ENCODE measurements around the gene THSD7A.

The THSD7A gene

DNA sequence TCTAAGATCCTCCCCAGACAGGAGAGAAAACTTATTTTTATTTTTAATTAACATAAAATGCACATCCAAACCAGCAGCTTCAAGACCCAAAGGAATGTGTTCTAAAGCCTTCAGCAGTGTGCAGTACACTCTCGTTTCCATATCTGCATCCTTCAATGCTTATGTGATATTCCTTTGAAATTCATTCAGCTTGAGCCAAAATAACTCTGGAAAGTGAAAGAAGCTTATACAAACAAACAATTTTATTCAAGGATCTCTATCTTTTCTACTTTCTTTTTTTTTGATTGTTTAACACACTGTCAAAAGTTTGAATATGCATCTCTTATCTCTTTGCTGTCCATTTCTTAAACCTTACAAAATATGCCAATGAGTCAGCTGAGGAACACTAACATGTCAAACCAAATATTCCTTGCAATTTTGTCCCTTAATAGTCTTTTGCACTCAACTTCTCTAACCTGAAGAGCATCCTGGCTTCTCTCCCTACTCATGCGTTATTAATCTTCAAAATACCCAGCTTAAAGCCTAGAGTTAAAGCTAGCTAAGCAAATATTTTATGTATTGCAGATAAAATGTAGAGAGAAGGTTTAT, 124.3 kb downstream of the THSD7A start:
- TF ChIP-seq POLR2AphosphoS5 (IDR thresholded peaks at IDR 0.05; ENCODE audit: low read depth, low read length): no peak

DNA sequence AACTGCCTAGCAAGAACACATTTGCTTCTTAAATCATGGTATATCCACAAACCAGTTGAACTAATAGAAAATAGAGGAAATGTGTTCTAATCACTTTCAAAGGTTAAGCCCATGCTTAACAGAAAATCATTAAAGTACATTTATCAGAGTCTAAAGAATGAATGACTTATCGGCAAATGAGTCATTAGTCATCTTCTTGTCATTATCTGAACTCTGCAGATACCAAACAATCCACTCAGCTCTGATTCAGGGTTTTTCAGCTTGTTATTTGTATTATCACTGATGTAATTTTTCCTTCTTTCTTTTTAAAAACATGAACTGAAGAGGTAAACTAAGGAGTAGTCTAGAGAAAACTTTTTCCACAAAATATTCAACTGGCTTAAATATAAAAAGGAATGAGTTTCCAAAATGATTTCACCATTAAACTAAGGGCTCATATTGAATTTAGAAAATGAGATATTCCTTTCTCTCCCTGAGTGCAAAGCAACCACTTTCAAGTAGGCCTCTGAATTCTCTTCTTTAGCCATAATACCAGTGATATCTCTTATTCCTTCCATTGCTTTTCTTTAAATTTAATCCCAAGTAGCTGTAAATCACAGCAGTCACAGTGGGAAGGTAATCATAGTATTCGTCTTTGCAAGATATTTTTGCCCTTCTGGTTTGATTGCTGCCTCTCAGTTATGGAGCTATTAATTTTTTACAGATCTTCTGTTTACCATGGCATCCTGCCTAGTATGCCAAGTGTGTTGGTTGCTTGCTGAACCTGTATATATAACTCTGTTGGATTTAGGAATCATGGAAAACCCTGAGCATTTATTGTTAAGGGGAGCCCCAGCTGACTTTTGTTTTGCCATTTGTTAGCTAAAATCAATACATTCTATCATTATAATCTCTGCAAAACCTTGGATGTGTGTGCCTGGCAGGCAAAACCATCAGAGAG, 125.1 kb downstream of the THSD7A start:
- TF ChIP-seq, protein P1, sequence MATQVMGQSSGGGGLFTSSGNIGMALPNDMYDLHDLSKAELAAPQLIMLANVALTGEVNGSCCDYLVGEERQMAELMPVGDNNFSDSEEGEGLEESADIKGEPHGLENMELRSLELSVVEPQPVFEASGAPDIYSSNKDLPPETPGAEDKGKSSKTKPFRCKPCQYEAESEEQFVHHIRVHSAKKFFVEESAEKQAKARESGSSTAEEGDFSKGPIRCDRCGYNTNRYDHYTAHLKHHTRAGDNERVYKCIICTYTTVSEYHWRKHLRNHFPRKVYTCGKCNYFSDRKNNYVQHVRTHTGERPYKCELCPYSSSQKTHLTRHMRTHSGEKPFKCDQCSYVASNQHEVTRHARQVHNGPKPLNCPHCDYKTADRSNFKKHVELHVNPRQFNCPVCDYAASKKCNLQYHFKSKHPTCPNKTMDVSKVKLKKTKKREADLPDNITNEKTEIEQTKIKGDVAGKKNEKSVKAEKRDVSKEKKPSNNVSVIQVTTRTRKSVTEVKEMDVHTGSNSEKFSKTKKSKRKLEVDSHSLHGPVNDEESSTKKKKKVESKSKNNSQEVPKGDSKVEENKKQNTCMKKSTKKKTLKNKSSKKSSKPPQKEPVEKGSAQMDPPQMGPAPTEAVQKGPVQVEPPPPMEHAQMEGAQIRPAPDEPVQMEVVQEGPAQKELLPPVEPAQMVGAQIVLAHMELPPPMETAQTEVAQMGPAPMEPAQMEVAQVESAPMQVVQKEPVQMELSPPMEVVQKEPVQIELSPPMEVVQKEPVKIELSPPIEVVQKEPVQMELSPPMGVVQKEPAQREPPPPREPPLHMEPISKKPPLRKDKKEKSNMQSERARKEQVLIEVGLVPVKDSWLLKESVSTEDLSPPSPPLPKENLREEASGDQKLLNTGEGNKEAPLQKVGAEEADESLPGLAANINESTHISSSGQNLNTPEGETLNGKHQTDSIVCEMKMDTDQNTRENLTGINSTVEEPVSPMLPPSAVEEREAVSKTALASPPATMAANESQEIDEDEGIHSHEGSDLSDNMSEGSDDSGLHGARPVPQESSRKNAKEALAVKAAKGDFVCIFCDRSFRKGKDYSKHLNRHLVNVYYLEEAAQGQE (IDR thresholded peaks at IDR 0.05; ENCODE audit: insufficient read depth in 1 of 2, low read depth in 2 of 2, low read length in 2 of 2): no peak

DNA sequence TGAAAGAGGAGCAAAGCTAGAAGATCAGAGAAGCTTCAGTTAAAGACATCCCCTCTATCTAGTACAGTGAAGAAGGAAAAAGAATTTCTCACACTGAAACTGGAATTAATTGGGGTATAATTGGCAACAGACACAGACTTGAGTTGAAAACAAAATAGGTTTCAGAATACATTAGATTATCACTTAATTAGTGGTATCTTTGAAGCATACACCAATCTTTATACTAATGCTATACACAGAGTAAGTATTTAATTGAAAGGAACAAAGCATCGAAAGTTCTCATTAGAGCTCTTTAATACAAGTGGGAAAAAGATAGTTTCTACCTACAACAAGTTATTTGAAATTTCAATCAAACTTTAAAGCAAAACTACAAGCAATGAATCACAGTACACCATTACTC, 128.2 kb downstream of the THSD7A start:
- TF ChIP-seq, protein P1 (IDR thresholded peaks at IDR 0.05; ENCODE audit: insufficient read depth in 1 of 2, low read depth in 2 of 2, low read length in 2 of 2): no peak

DNA sequence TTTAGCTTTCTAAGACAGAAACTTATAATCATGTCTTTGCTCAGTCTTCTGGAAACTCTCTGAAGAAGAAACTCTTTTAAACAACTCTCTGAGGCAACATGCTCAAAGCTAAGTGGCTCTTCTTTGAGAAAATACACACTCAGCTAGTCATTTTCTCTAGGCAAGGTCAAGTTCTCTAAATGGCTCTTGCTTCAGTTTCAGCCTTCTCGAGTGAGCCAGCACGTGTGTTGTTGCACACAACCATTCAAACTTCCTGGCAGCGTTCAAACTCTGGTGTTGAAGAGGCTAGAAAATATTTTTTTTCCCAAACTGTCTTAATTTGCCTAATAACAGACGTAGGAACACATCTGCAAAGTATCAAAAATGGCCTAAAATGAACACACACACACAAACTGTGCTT, 129.1 kb downstream of the THSD7A start:
- no peak for TF ChIP-seq SIN3A (IDR thresholded peaks at IDR 0.05; ENCODE audit: borderline replicate concordance, insufficient read depth, low read length)
- TF ChIP-seq, protein P1 (IDR thresholded peaks at IDR 0.05; ENCODE audit: insufficient read depth in 1 of 2, low read depth in 2 of 2, low read length in 2 of 2): no peak
- no peak for TF ChIP-seq POLR2AphosphoS5 (IDR thresholded peaks at IDR 0.05; ENCODE audit: low read depth, low read length)
- no peak for TF ChIP-seq FOXP2 (optimal IDR thresholded peaks at IDR 0.05; ENCODE audit: borderline replicate concordance, extremely low read depth, extremely low read length, insufficient read depth)
- TF ChIP-seq TAF1 (IDR thresholded peaks at IDR 0.05; ENCODE audit: borderline replicate concordance, insufficient read depth, low read length): no peak

DNA sequence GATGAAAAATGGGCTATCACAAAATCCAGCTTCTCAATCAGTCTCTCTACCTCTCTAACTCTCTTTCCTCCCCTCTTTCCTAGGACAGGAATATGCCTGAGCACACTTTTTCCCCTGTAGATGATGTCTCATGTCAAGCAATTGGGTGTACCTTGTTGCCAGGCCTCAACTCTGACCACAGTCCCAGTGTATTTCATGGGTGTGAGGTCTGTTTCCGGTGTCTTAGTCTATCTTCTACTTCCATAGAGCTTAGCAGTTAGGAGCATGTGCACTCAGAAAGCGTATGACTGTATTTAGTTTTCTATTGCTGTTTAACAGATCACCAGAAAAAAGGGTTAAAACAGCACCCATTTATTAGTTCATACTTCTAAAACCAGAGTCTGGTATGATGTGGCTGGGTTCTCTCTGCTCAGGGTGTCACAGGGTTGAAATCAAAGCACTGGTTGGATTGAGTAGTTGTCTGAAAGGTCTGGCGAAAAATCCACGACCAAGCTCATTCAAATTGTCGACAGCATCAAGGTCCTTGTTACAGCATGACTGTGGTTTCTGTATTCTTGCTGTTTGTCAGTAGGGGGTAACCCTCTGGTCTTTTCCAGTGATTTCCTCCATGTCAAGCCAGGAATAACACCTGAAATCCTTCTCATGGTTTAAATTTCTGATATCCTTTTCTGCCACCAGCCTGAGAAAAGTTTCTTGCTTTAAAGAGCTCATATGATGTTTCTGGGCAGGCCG, 130.0 kb downstream of the THSD7A start:
- no peak for TF ChIP-seq FOXP2 (optimal IDR thresholded peaks at IDR 0.05; ENCODE audit: borderline replicate concordance, extremely low read depth, extremely low read length, insufficient read depth)
- TF ChIP-seq, protein P1 (IDR thresholded peaks at IDR 0.05; ENCODE audit: insufficient read depth in 1 of 2, low read depth in 2 of 2, low read length in 2 of 2): no peak
- no peak for TF ChIP-seq SIN3A (IDR thresholded peaks at IDR 0.05; ENCODE audit: borderline replicate concordance, insufficient read depth, low read length)
- no peak for TF ChIP-seq TAF1 (IDR thresholded peaks at IDR 0.05; ENCODE audit: borderline replicate concordance, insufficient read depth, low read length)
- no peak for TF ChIP-seq POLR2AphosphoS5 (IDR thresholded peaks at IDR 0.05; ENCODE audit: low read depth, low read length)
